HK-2 (cell line): ENCODE results near the gene PIP5K1B.
A peak's percentile ranks its signal among the peaks of the same experiment; 100 is the strongest.
"Not testable (repeated sequence)": the region's sequence is repeated elsewhere in the genome, so short reads cannot be mapped to it uniquely, and the experiment has no call there.

ENCODE experiments used
- DNase-seq: peaks from one replicate; pipeline ENCODE4 v3.0.0-alpha.2; 2018; ENCODE audit not compliant: unreplicated experiment

The PIP5K1B gene

DNA sequence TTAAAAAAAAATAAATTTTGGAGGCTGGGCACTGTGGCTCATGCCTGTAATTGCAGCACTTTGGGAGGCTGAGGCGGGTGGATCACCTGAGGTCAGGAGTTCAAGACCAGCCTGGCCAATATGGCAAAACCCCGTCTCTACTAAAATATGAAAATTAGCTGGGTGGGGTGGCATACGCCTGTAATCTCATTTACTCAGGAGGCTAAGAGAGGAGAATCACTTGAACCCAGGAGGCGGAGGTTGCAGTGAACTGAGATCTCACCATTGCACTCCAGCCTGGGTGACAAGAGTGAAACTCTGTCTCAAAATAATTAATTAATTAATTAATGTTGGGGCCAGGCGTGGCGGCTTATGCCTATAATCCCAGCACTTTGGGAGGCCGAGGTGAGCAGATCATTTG, 281.9 kb downstream of the PIP5K1B start:
- DNase-seq = not testable (repeated sequence)

DNA sequence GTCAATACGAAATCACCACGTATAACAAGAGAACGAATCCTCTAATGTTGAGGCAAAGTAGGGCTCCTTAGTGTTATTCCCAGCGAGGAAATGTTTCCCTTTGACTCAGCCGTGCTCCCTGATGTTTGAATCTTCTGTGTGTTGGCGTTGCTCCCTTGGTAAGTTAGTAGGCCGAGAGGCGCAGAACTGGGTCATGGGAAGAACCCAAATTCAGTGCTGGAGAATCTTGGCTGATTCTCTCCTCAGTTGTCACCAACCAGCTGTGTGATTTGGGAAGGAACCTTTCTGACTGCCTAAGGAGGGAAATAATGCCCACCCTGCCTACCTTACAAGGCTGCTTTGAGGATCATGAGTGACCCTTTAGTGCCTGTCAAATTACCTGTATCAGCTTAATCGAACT, 286.4 kb downstream of the PIP5K1B start:
- DNase-seq = no peak

DNA sequence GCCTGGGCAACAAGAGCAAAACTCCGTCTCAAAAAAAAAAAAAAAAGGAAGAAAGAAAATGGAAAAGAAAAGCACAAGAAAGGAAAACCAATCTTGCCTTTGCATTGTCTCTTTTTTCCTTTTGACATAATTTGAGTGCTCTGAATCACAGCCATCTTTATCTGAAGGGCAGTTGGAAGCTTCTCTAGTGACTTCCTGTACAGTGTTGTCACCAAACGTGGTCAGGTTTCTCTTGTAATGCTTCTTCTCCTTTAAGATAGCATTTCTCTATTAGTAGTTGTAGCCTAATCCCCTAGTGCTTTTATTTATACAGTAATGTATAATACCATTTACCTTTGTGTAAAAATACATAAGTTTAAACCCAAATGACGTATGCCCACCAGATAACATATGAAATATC, 290.7 kb downstream of the PIP5K1B start:
- no peak for DNase-seq

DNA sequence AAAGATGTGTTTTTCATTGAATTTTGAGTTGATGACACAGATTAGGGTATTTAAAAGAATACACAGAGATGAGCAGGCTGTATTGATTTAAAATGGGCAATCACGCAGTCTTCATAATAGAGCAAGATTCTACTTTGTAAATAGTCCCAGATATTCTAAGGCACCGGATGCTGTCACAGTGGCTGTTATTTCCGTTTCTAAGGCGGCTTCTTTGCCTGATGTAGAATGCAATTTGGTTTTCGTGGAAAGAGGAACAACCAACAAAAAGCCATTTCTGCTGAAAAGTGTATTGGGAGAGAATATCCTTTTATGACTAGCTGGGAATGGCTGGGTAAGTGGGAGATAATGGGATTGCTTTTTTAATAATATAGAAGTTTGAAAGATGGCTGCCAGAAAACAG, 291.4 kb downstream of the PIP5K1B start:
- no peak for DNase-seq

DNA sequence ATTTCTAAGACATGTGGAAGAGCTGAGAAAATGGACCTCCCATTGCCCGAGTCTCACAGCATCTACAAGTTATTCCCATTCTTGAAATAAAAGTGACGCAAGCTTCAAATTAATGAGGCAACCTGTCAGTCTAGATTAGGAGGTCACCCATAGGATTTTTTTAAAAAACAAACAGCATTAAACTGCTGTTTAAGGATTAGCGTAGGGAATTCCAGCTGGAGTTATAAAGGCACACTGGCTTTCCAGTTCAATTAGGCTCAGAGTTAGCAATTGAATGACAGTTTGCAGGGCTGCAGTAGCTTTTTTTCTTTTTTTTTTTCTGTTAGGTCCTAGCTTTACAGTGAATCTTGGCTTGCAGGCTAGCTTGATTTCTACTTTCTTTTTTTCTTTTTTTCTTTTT, 292.6 kb downstream of the PIP5K1B start:
- no peak for DNase-seq

DNA sequence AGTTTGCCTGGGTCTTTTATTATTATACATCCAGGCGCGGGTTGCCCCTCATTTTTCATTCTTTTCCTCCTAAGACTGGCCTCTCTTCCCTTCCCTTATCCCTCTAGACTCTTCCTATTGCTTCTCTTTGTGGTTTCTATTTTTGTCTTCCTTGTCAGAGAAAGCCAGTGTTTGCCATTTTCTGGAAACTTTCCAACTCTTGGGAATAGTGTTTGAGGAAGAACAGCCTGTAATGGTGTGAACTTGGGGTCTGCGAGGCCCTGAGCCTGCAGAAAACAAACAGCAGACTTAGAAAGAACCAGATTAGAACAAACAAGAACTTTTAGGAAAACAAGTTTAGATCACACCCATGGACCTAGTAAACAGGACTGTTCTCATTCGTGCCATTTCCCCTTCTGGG, 293.3 kb downstream of the PIP5K1B start:
- DNase-seq = no peak

DNA sequence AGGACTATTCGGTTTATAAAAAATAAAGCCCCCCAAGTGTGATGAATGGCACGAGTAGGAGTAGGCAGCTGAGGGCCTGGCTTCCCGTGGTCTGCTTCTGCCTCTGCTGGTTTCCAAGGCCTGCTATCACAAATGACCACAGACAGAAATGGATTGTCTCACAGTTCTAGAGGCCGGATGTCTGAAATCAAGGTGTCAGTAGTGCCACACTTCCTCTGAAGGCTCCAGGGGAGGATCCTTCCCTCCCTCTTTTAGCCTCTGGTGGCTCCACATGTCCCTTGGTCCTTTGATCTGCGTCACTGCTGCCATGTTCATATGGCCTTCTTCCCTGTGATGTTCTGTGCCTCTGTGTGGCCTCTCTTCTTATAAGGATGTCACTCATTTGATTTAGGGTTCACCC, 293.8 kb downstream of the PIP5K1B start:
- DNase-seq = no peak

DNA sequence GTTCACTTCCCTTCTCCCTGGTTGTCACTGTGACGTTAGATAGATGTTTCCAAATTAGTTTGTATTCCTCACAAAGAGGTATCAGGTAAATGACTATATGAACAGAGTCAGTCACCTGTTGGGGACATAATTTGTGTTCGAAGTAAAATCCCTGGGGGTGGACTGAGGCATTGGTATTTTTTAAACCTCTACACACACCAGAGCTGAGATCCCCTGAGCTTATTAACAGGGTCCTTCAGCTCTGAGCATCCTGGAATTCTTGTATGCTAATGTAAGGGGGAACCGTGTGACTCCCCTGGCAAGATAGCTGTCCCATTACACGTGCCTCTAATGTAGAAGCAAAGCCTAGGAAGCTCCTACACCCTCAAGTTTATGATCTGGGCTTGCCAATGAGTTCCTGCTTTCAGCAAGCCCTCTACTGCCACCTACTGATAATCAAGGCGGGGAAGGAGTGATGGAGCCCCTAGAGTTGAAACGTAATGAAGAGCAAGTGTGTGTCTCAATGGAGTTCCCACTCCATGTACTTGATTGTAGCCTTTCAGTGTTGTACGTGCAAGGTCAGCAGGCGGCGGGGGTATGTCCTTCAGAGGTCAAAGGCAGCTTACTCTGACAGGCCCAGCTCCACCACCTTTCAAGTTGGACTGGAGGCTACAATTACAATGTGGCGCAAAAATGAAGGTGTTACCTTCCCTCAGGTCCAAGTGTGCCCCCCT, 294.5 kb downstream of the PIP5K1B start:
- peak; percentile 2 for DNase-seq

DNA sequence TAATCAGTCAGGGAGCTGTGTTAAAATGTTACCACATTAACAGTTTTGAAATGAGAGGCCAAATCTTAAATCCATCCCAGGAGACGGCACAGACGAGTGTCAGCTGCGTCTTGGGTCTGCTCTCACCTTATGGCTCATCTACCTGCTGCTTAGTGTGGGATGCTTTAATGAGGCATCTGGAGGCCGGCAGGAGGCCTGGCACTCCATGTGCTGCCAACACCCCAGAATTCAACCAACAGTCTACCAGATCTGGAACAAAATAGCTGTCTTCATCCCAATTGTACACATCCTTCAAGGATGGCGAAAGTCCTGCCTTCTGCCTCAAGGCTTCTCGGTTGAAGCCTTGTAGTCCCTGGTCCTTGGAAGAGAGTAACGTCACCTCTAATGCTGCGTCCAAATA, 296.9 kb downstream of the PIP5K1B start:
- no peak for DNase-seq

DNA sequence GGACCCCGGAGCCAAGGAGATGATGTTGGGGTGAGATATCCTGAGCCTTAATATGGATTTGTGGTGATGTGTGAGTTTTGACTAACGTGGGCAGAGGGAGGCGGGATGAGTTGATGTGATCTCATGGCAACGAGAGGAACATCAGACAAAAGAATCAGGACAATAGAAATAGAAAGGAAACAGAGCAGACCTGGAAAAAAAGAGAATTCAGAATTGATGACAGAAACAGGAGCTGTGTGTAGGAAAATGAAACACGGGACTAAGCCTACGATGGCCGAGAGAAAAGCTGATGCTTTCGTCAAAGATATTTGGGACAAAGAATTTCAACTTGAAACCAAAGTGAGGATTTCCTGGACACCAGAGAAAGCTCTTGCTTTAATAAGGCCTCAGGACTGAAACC, 298.0 kb downstream of the PIP5K1B start:
- no peak for DNase-seq

DNA sequence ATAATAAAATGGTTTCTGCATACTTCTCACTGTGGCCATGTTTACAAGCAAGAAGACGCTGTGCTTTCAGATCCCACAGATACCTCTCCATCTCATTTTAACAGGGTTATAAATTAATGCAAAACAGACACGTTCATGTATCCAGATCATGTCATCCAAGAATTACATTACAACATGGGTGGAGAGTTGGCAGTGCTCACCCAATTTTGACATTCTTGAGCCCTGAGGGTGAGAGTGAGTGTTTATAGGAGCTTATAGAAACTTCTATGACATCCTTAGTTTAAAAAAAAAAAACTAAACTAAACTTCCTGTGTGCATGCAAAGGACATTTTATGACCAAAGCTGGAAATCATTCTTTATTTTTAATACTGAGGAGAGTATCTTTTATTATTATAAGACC, 299.8 kb downstream of the PIP5K1B start:
- DNase-seq = no peak

DNA sequence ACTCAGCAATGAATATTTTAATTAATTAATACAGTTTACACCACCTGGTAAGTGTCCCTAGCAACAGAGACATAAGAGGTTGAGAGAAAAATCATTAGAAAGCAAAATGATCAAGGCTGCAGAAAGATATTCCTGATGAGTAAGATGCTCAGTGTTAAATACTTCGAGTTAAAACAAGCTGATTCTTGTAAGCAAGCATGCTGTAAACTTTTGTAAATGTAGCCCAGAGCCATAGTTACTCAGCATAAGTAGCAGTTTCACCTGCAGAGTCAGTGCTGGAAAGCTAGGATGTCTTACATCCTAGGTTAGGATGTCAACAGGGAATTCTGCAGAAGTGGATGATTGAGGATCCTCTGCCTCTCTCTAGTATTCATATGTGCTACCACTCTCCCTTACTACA, 304.7 kb downstream of the PIP5K1B start:
- DNase-seq = no peak

DNA sequence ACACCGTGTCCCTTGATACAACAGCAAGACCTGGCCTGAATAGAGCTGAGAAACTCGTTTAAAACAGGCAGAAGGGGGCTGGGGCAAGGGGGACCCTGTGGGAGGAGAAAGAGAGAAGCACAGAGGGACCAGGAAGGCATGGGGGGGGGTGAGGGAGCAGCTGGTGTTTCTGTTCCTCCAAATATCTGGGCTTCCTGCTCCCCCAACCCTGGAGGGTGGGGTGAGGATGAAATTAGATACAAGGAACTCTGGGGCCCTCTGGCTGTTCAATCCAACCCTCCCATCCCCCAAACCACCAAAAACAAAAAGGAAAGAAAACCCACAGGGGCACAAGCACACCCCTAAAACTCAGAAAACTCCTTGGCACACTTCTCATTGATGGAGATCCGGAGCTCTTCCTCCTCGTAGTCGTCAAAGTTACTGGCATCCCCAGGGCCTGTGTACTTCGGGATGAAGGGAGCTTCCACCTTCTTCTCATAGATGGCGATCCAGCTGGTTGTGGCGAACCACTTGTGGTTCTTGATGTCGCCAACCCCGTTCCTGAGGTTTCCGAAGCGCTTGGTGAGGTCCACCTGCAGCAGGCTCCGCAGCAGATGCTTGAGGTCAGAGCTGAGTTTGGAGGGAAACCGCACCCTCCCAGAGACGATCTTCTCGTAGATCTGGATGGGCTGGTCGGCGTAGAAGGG, 307.8 kb downstream of the PIP5K1B start:
- DNase-seq = no peak

DNA sequence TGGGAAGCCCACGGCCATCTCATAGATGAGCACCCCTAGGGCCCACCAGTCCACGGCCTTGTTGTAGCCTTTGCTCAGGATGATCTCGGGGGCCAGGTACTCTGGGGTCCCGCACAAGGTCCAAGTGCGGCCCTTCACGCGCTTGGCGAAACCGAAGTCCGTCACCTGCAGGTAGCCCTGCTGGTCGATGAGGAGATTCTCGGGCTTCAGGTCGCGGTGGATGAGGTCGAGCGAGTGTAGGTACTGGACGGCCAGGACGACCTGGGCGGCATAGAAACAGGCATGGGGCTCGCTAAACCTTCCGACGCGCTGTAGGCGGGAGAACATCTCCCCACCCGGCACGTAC, 308.3 kb downstream of the PIP5K1B start:
- no peak for DNase-seq

DNA sequence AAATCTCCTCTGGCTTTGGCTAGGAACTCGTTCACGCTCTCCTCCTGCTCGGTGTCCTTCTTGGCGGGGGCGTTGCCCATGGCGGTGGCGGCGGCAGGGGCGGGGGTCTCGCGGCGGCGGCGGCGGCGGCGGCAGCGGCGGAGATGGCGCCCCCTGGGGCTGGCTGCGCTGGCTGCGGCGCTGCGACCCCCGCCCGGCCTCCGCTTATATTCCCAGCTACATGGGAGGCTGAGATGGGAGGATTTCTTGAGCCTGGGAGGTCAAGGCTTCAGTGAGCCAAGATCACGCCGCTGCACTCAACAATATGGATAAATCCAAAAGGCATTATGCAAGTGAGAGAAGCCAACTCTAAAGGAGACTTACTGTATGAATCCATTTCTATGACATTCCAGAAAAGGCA, 309.0 kb downstream of the PIP5K1B start, which contains the start of gene PRKACG:
Gene PRKACG (minus strand): TSS at position 101 of the 400 bp plus-strand sequence. CDS start 21 bp downstream, at position 80.
- no peak for DNase-seq

DNA sequence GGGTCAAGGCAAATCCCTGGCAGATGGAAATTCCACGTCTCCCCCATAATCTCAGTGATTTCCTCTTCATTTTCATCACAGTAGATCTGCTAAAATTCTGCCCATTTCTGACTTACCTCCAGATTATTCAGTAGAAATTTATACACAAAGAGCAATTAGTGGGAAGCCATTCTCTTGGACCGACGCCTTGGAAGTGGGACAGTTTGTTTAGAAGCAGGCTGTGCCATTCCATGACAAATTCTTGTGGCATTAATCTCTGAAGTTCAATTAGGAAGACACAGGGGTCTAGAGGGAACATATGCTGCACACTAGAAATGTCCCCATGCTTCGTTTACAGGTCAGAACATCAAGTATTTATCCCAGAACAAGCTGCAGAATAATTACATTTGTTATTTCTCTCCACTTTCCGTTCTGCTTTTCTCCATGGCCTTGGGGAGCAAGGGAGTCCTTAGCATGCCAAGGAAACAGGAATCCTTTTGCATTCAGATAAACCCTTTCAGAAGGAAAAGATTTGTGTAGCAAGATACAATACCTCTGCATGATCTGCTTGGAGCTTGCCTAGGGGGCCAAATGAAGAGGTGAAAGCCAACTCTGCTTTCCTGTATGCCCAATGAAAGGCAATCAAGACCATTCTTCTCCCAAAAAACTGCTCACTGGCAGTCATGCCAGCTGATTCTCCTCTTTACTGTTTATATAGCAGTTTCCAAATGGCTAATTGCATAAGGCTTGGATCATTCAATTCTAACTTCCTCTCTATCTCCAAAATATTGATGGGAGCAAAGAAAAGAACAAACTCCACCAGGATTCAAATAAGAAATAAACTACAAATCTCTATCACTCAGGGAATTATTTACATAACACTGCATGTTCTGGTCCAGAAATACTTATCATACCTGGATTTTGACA, 311.4 kb downstream of the PIP5K1B start:
- no peak for DNase-seq

DNA sequence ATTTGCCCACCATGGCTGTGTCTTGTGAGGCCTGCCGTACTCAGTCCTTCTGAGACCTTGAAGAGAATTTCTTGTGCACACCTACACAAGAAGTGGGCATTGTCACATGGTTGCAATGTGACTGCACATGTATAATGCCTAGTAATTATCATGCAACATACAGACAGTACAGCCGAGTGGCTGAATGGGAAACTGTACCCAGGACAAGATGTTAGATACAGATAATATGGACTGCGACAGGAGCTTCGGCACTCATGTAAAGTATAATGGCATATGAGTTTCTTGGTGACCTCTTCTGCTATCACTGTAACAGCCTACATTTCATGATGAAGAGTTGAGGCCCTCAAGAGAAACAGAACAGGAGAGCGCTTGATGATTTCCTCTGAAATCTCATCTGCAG, 313.7 kb downstream of the PIP5K1B start:
- no peak for DNase-seq

DNA sequence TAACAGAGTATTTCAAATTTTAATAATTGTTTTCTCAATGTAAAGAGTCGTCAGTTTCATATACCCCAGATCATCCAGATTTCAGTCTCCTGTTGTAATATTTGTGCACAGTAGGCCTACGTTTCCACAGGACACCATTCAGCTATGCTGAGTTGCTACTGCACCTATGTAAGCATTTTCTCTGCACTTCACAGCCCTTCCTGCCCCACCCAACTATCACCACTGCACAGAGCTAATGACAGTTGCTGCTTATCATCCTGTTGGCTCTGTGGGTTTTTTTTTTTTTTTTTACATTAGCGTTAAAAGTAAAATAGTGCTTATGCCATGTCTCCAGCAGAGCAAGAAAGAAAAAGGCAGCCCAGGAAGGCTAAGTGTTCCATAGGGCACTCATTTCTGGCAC, 314.8 kb downstream of the PIP5K1B start:
- no peak for DNase-seq

DNA sequence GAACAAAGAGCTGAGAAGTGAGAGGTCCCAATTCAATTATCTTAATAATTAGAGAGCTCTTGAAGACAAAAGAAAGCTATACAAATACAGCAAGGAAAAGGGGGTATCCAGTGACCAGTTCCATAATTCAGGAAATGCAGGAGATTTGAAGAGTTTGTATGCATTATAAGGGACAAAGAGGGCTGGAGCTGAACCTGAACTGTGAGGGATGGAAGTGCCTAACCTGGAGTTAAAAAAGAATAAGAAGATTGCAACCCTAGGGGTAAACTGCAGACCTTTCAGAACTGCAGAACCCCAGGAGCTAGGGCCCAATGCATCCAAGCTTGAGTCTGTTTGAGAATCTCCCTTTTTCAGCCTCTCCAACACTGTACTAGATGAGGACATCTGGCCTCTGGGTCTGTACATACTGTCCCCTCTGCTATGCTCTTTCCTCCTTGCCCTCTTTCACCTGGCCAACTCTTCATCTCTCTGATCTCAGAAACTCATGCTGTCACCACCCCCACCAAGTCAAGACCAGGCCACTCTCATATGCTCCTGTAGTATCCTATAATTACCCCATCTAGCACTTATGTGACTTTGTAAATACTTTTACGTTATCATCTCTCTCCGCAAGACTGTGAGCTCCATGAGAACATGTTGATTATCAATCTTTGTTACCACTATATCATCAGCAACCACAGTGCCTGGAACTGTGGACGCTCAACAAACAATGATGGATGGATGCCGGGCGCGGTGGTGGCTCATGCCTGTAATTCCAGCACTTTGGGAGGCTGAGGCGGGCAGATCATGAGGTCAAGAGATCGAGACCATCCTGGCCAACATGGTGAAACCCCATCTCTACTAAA, 315.5 kb downstream of the PIP5K1B start:
- DNase-seq = no peak

DNA sequence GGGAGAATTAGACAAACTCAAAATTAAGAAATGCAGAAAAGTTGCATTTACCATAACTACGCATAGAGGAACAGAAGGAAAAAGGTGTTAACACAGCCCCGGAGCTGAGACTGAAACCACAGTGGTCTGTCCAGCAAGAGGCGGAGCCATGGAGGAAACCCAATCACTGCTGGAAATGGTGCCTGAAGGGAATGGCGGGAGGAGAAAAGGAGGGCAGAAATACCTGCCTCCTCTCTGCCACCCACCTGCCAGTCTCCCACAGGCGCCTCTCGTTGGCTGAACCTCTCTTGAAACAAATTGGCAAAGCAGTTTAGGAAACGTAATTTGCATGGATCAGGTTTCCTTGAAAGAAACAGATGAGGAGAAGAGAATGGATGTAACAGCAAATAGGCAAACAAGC, 318.6 kb downstream of the PIP5K1B start:
- no peak for DNase-seq

DNA sequence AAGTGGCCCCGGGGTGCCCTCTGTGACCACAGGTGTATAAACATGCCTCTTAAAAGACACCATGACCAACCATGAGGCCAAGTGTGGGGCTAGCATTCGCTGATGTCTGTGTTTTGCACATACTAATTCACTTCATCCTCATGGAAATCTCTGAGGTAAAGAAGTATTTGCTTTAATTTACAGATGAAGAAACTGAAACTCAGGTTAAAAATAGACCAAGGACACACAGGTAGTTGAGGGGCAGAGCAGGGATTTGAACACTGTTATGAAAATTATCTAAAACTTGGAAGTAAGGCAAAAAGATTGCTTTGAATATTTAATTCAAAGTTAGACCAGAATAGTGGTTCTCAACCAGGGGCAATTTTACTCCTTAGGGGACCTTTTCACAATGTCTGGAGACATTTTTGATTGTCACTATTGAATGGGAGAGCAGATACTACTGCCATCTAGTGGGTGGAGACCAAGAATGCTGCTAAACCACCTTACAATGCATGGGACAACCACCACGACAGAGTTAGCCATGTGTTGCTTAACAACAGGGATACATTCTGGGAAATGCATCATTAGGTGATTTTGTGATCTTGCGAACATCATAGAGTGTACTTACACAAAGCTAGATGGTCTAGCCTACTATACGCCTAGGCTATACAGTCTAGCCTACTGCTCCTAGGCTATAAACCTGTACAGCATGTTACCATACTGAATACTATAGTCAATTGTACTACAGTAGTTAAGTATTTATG, 322.5 kb downstream of the PIP5K1B start:
- DNase-seq = no peak
